Tibial nerve (tissue), 4 donors: ENCODE data around the gene PAQR4. TPM values are rescaled to one million over a fixed set of nuclear protein-coding genes. Genes with fewer than 3 reads are reported as not detected.

Experiments used
- DNase-seq, 2 donors: peaks; one replicate each; pipeline ENCODE4 v3.0.0-alpha.2; 2019; ENCODE audit warnings: low spot score in 2 of 2
- H3K27ac ChIP-seq, 4 donors: fragments of 200-600 bp; sonication (generic) in 3 of 4; one replicate each; pipeline ENCODE4 v1.5.1; 2017 to 2019; ENCODE audit warnings: mild to moderate bottlenecking in 1 of 4
- H3K27me3 ChIP-seq, 2 donors: fragments of 200-600 bp; sonication (generic) in 1 of 2; one replicate each; pipeline versions ENCODE4 v1.5.1 to v1.6.0; 2017 to 2019
- H3K36me3 ChIP-seq, 3 donors: fragments of 200-600 bp; sonication (generic); one replicate each; pipeline ENCODE4 v1.5.1; 2018 to 2019
- H3K4me1 ChIP-seq, 4 donors: fragments of 200-600 bp; sonication (generic) in 3 of 4; one replicate each; pipeline ENCODE4 v1.5.1; 2017 to 2019
- H3K4me3 ChIP-seq, 4 donors: fragments of 200-600 bp; sonication (generic) in 3 of 4; one replicate each; pipeline ENCODE4 v1.5.1; 2017 to 2019; ENCODE audit warnings: mild to moderate bottlenecking in 1 of 4, moderate library complexity in 1 of 4
- H3K9me3 ChIP-seq, 4 donors: fragments of 200-600 bp; sonication (generic) in 3 of 4; one replicate each; pipeline ENCODE4 v1.5.1; 2017 to 2019
- CTCF ChIP-seq, 5 experiments: fragments of 200-600 bp in 3 of 5; fragments of 450-650 bp in 2 of 5; sonication (generic) in 3 of 5; IDR thresholded peaks; one replicate each; pipeline ENCODE4 v1.5.1; 2016 to 2019; ENCODE audit warnings: antibody characterized with exemption in 5 of 5, mild to moderate bottlenecking in 3 of 5, moderate library complexity in 2 of 5
- EP300 ChIP-seq, 2 donors: sonication (generic); formaldehyde crosslinking; IDR thresholded peaks; one replicate each; pipeline ENCODE4 v1.6.1; 2017; ENCODE audit warnings: antibody characterized with exemption in 2 of 2, mild to moderate bottlenecking in 1 of 2
- POLR2A ChIP-seq, 2 donors: fragments of 450-650 bp; IDR thresholded peaks; one replicate each; pipeline ENCODE4 v1.6.1; 2017; ENCODE audit warnings: antibody characterized with exemption in 2 of 2, mild to moderate bottlenecking in 2 of 2, moderate library complexity in 2 of 2
- WGBS, 2 donors: methylation state at CpG; one replicate each; pipeline ENCODE4 v1.1.5; 2018; 5-methylcytosine and 5-hydroxymethylcytosine counted together
- total RNA-seq, 4 donors: library from RNA; depleted of rRNA; stranded (reverse); fragments of >200 nt; gene quantifications; one replicate each; pipeline ENCODE4 v1.1.0, GENCODE V29; 2016

The PAQR4 gene
- total RNA-seq, 4 donors from 2014 or later = 5.1 to 15.0 (median 7.9) TPM

DNA sequence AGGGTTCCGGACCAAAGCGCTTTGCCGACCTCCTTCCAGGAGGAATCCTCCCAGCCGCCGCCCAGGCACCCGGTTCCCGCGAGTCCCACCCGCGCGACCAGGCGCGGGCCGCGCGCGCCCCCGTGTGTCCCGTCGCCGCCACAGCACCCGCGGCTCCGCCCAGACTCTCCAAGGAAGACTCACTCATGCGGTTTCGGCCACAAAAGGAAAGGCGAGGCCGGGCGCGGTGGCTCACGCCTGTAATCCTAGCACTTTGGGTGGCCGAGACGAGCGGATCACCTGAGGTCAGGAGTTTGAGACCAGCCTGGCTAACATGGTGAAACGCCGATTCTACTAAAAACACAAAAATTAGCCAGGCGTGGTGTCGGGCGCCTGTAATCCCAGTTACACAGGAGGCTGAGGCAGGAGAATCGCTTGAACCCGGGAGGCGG lies 14.6 kb downstream of the PAQR4 start:
- Histone ChIP-seq H3K4me1 (peaks cover 0 to 53% (median 19%) of the 10 kb centered on the region in 4 donors), H3K9me3 (no peaks in the 10 kb centered on the region), H3K4me3 (peak overlapping the region in 2 of 4 donors; percentile 17 to 27), H3K27me3 (peaks cover 0 to 22% of the 10 kb centered on the region in 2 donors), H3K27ac (peak overlapping the region in 1 of 4 donors; percentile 29), H3K36me3 (no peaks in the 10 kb centered on the region)
- peak; percentile 73 to 79 for DNase-seq
- TF ChIP-seq POLR2A (IDR thresholded peaks at IDR 0.05) (no peak), CTCF (IDR thresholded peaks at IDR 0.05) (peak; percentile 93 to 99 (median 98))
- WGBS, 2 donors = 12 to 13% methylated on average over 35 to 41 of the region's 42 CpGs

- H3K27me3 ChIP-seq = peaks cover 0 to 25% of the 10 kb centered on the region in 2 donors
- no peak for TF ChIP-seq POLR2A (IDR thresholded peaks at IDR 0.05)
- no peak for TF ChIP-seq EP300 (IDR thresholded peaks at IDR 0.05)
- no peak for TF ChIP-seq CTCF (IDR thresholded peaks at IDR 0.05)
- H3K4me1 ChIP-seq = peaks cover 0 to 42% (median 11%) of the 10 kb centered on the region in 4 donors
- 30 to 35% methylated on average over 3 to 9 of the region's 9 CpGs for WGBS, 2 donors
- no peak for DNase-seq
- no peak overlapping the region for H3K27ac ChIP-seq
- H3K9me3 ChIP-seq = no peaks in the 10 kb centered on the region
- no peak overlapping the region for H3K4me3 ChIP-seq
- H3K36me3 ChIP-seq = no peaks in the 10 kb centered on the region
Observed at GRCh38 chr16:2985462-2985861, 16.3 kb downstream of the PAQR4 start.

GRCh38 chr16:2985893-2986355 lies 16.8 kb downstream of the PAQR4 start:
- Histone ChIP-seq H3K4me1 (peaks cover 0 to 38% (median 8%) of the 10 kb centered on the region in 4 donors), H3K27ac (no peak overlapping the region), H3K27me3 (peaks cover 0 to 29% of the 10 kb centered on the region in 2 donors), H3K9me3 (no peaks in the 10 kb centered on the region), H3K36me3 (no peaks in the 10 kb centered on the region), H3K4me3 (no peak overlapping the region)
- DNase-seq = no peak
- 70 to 80% methylated on average over 6 to 10 of the region's 15 CpGs for WGBS, 2 donors
- no peak for TF ChIP-seq EP300 (IDR thresholded peaks at IDR 0.05)
- no peak for TF ChIP-seq CTCF (IDR thresholded peaks at IDR 0.05)
- no peak for TF ChIP-seq POLR2A (IDR thresholded peaks at IDR 0.05)

DNA sequence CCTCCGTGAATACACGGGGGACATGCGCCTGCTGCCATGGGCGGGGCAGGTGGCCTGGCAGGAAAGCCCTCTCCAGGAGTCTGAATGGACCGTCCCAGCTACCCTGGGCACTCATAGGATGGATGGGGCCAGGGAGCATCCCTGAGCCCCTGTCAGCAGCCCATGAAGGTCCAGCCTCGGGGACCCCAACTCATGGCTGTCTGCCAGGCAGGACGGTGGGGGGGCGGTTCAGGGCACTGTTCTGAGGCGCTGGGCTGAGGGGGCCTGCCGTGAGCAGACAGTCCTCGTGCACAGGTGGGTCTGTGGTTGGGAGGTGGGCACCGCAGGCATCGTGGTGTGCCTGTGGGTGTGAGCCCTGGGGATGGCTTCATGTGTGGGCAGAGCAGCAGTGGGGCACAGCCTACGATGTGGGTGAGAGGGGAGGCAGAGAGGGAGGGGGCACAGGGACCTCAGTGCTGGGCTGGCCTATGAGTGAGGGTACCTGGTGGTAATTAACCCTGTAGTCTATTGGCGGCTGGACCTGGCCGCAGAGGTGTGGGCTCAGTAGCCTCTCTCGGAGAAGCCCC lies 17.6 kb downstream of the PAQR4 start:
- Histone ChIP-seq H3K4me3 (no peak overlapping the region), H3K27me3 (peaks cover 0 to 30% of the 10 kb centered on the region in 2 donors), H3K4me1 (peaks cover 0 to 31% (median 5%) of the 10 kb centered on the region in 4 donors), H3K27ac (no peak overlapping the region), H3K36me3 (no peaks in the 10 kb centered on the region), H3K9me3 (no peaks in the 10 kb centered on the region)
- no peak for DNase-seq
- TF ChIP-seq EP300 (IDR thresholded peaks at IDR 0.05) = no peak
- TF ChIP-seq POLR2A (IDR thresholded peaks at IDR 0.05) = no peak
- TF ChIP-seq CTCF (IDR thresholded peaks at IDR 0.05) = no peak
- 67 to 76% methylated on average over 16 to 17 of the region's 17 CpGs for WGBS, 2 donors

GRCh38 chr16:2987286-2987685 lies 18.1 kb downstream of the PAQR4 start:
- WGBS, 2 donors = 86% methylated on average over 8 of the region's 9 CpGs
- Histone ChIP-seq H3K4me3 (no peak overlapping the region), H3K27ac (no peak overlapping the region), H3K4me1 (peaks cover 0 to 31% (median 5%) of the 10 kb centered on the region in 4 donors), H3K36me3 (no peaks in the 10 kb centered on the region), H3K9me3 (no peaks in the 10 kb centered on the region), H3K27me3 (peaks cover 0 to 30% of the 10 kb centered on the region in 2 donors)
- no peak for DNase-seq
- TF ChIP-seq POLR2A (IDR thresholded peaks at IDR 0.05) = no peak
- no peak for TF ChIP-seq CTCF (IDR thresholded peaks at IDR 0.05)
- TF ChIP-seq EP300 (IDR thresholded peaks at IDR 0.05) = no peak
